ENCODE results near the gene ABCC2. TPM values are rescaled to one million over a fixed set of nuclear protein-coding genes. Genes with fewer than 3 reads are reported as not detected.

The ABCC2 gene
- polyA plus RNA-seq, 1 donor (not counting 4 experiments of a cell fraction or from before 2014, with no cell fraction given), result 2.5 TPM

DNA sequence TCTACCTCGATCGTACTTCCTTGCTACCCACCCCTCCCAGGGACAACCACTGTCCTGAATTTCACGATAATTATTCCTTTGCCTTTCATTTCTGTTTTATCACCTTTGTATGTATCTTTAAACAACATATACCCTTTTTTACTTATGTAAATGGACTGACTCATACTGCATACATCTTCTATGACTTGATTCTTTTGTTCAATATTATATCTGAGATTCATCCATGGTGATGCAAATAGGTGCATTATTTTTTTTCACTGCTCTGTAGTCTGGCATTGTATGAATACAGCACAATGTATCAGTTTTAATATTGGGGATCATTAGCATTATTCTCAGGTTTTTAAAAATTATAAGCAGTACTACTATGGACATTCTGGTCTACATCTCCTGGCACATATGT lies 69.4 kb downstream of the ABCC2 start:
- dilution Hi-C loops (cut with MboI; ENCODE audit: extremely low pct_ligation_motif_present, low sequenced_read_pairs), result no loop called here
- no peak overlapping the region for H3K4me2 ChIP-seq (ENCODE audit: control insufficient read depth, extremely low read depth, insufficient read depth, low read depth, low read length)
- DNase-seq (ENCODE audit: low read depth, low spot score) (no peak), FAIRE-seq (no peak)
- H3K9me3 ChIP-seq (ENCODE audit: control insufficient read depth, low read depth, low read length), result no peaks in the 10 kb centered on the region
- no peak overlapping the region for H3K27ac ChIP-seq (ENCODE audit: control insufficient read depth, insufficient read depth, low read length)
- H3K79me2 ChIP-seq (ENCODE audit: control insufficient read depth, insufficient read depth, low read length), result no peaks in the 10 kb centered on the region
- no peaks in the 10 kb centered on the region for H3K4me1 ChIP-seq (ENCODE audit: control insufficient read depth, extremely low read depth, insufficient read depth, low read length)
- no peaks in the 10 kb centered on the region for H3K9me1 ChIP-seq (ENCODE audit: control insufficient read depth, extremely low read depth, insufficient read depth, low read length)
- TF ChIP-seq, protein P1, sequence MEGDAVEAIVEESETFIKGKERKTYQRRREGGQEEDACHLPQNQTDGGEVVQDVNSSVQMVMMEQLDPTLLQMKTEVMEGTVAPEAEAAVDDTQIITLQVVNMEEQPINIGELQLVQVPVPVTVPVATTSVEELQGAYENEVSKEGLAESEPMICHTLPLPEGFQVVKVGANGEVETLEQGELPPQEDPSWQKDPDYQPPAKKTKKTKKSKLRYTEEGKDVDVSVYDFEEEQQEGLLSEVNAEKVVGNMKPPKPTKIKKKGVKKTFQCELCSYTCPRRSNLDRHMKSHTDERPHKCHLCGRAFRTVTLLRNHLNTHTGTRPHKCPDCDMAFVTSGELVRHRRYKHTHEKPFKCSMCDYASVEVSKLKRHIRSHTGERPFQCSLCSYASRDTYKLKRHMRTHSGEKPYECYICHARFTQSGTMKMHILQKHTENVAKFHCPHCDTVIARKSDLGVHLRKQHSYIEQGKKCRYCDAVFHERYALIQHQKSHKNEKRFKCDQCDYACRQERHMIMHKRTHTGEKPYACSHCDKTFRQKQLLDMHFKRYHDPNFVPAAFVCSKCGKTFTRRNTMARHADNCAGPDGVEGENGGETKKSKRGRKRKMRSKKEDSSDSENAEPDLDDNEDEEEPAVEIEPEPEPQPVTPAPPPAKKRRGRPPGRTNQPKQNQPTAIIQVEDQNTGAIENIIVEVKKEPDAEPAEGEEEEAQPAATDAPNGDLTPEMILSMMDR (optimal IDR thresholded peaks at IDR 0.05 in 1 of 3, IDR thresholded peaks at IDR 0.05 in 1 of 3, conservative IDR thresholded peaks at IDR 0.05 in 1 of 3; ENCODE audit: extremely low read depth in 1 of 3, insufficient read depth in 2 of 3, low read length in 3 of 3), result no peak
- TF ChIP-seq EZH2 (IDR thresholded peaks at IDR 0.05; ENCODE audit: low read length), result no peak
- peaks cover 0 to 4% of the 10 kb centered on the region in 2 experiments for H3K36me3 ChIP-seq (ENCODE audit: control insufficient read depth in 2 of 2, extremely low read depth in 1 of 2, insufficient read depth in 2 of 2, low read length in 2 of 2)
- no peak overlapping the region for H3K9ac ChIP-seq (ENCODE audit: control insufficient read depth, extremely low read depth, insufficient read depth, low read length)
- no peaks in the 10 kb centered on the region for H4K20me1 ChIP-seq (ENCODE audit: control insufficient read depth, extremely low read depth, insufficient read depth, low read length)
- H3K27me3 ChIP-seq (ENCODE audit: control insufficient read depth, extremely low read depth, insufficient read depth, low read length), result no peaks in the 10 kb centered on the region
- H2AFZ ChIP-seq (ENCODE audit: control insufficient read depth, low read length), result no peak overlapping the region
- no peak overlapping the region for H3K4me3 ChIP-seq (ENCODE audit: control insufficient read depth in 2 of 3, extremely low read depth in 1 of 3, insufficient read depth in 2 of 3, low read depth in 1 of 3, low read length in 3 of 3)

DNA sequence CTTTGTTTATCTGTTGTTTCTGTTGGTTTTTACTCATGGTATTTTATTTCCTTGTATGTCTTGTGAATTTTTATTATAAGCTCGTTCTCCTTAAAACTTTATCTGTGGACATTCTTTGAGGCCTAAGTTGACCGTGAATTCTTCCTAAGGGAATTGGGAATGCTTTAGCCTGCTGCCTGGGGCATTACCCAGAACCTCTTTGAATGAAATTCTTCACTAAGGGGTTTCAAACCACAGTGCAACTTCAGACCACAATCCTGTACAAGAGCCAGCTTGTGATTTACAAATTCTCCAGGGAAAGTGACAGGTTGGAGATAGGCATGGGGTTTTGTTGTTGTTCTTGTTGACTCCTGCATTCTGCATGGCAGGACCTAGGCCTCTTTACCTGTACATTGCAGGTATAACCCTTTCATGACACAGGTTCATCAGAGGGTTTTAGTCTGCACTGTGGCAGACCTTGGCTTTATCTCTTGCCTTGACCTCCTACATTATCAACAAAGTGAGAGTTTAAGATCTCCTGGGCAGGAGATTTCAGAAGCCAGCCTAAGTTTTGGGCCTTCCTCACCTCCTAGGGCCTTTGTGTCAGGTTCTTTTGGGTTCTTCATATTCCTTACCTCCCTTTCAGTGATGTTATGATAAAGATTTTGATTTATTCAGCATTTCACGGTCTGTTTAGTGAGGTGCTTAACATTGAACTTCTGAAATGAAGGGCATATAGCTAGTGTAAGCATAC lies 70.2 kb downstream of the ABCC2 start:
- no peak overlapping the region for H2AFZ ChIP-seq (ENCODE audit: control insufficient read depth, low read length)
- FAIRE-seq (no peak), DNase-seq (ENCODE audit: low read depth, low spot score) (no peak)
- no peak overlapping the region for H3K4me2 ChIP-seq (ENCODE audit: control insufficient read depth, extremely low read depth, insufficient read depth, low read depth, low read length)
- no peaks in the 10 kb centered on the region for H3K4me1 ChIP-seq (ENCODE audit: control insufficient read depth, extremely low read depth, insufficient read depth, low read length)
- H3K9ac ChIP-seq (ENCODE audit: control insufficient read depth, extremely low read depth, insufficient read depth, low read length), result no peak overlapping the region
- no peaks in the 10 kb centered on the region for H3K79me2 ChIP-seq (ENCODE audit: control insufficient read depth, insufficient read depth, low read length)
- no peak overlapping the region for H3K4me3 ChIP-seq (ENCODE audit: control insufficient read depth in 2 of 3, extremely low read depth in 1 of 3, insufficient read depth in 2 of 3, low read depth in 1 of 3, low read length in 3 of 3)
- H4K20me1 ChIP-seq (ENCODE audit: control insufficient read depth, extremely low read depth, insufficient read depth, low read length), result no peaks in the 10 kb centered on the region
- H3K27ac ChIP-seq (ENCODE audit: control insufficient read depth, insufficient read depth, low read length), result no peak overlapping the region
- H3K27me3 ChIP-seq (ENCODE audit: control insufficient read depth, extremely low read depth, insufficient read depth, low read length), result no peaks in the 10 kb centered on the region
- dilution Hi-C loops (cut with MboI; ENCODE audit: extremely low pct_ligation_motif_present, low sequenced_read_pairs), result no loop called here
- no peaks in the 10 kb centered on the region for H3K9me3 ChIP-seq (ENCODE audit: control insufficient read depth, low read depth, low read length)
- TF ChIP-seq, protein P1 (optimal IDR thresholded peaks at IDR 0.05 in 1 of 3, IDR thresholded peaks at IDR 0.05 in 1 of 3, conservative IDR thresholded peaks at IDR 0.05 in 1 of 3; ENCODE audit: extremely low read depth in 1 of 3, insufficient read depth in 2 of 3, low read length in 3 of 3), result no peak
- no peak for TF ChIP-seq EZH2 (IDR thresholded peaks at IDR 0.05; ENCODE audit: low read length)
- H3K36me3 ChIP-seq (ENCODE audit: control insufficient read depth in 2 of 2, extremely low read depth in 1 of 2, insufficient read depth in 2 of 2, low read length in 2 of 2), result peaks cover 0 to 3% of the 10 kb centered on the region in 2 experiments
- no peaks in the 10 kb centered on the region for H3K9me1 ChIP-seq (ENCODE audit: control insufficient read depth, extremely low read depth, insufficient read depth, low read length)

All from keratinocyte (primary cell).